Measurements from ENCODE around the gene RAI1.

DNA sequence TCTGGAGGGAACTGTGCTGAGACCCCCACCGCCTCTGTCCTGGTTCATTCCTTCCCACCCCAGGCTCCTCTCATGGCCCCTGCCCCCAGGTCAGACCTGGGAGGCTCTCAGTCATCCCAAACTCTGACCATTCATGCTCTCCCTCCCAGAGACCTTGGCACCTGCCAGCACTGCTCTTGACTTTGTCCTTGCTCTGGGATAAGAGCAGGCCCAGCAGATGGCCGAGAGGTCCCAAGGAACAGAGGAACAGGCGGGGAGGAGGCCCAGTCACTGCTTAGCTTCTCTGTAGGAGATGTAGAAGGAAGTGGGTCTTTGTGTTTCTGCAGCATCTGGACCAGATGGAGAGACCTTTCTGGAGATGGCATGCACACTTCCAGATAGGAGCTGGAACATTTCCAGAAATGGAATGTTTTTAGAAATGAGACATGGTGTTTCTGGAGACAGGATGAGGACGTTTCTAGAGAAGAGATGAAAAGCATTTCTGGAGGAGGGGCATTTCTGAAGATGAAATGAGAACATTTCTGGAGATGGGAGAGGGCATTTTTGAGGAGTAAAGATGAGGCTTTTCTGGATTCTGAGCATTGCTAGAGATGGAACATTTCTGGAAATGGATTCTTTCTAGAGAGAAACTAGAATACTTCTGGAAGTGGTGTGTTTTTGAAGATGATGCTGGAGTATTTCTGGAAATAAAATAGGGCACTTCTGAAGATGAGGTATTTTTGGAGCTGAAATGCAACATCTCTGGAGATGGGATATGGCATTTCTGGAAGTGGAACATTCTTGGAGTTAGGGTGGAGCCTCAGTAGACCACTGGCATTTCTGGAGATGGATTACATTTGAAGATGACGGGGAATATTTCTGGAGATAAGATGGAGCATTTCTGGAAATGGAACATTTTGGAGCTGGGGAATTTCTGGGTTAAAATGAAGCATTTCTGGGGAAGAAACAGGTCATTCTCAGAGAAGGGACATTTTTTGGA, 55.2 kb downstream of the RAI1 start:
- TF ChIP-seq POLR2A (IDR thresholded peaks at IDR 0.05; ENCODE audit: low read length): no peak
- TF ChIP-seq GATA1 (IDR thresholded peaks at IDR 0.05; ENCODE audit: low read depth, low read length): no peak

All from erythroblast (primary cell).